Kidney tubule cell (primary cell): ENCODE measurements around the gene TGFBR2.

Source experiments
- DNase-seq: peaks from one replicate; pipeline ENCODE4 v3.0.0-alpha.2; 2018; ENCODE audit warnings: low spot score

The TGFBR2 gene

DNA sequence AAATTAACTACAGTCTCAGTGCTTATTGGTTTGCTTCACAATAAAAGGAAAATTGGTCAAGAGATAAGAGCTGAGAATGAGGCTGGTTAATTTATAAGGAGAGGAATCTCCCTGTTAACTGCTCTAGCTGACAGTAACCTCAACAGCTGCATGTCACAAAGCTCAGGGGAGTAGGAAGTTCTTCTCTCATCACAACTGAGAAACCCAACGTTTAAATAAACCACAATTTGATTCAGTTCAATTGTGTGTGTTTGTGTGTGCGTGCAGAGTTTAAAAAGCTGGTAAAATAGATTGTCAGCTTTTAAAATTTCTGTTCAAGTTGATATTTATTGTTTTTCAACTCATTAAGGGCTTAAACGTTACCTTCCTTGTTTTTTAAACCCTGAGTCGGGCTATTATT lies 3.5 kb upstream of the TGFBR2 start:
- no peak for DNase-seq

DNA sequence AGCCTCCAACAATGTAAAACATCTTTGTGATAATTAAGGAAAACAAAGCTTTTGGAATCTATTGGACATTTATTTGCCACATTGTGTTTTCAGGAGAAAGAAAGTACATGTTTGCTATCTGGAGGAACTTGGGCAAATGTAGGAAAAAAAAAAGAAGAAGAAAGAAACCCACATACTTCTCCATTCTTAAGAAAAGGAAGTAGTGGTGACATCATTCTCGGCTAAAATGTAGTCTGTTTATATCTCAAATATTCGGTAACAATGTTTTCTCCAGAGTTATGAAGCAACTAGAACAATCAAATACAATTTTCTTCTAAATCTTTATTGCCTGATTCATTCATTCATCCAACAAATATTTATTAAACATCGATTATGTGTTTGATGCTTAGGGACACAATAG lies 2.3 kb upstream of the TGFBR2 start:
- no peak for DNase-seq

DNA sequence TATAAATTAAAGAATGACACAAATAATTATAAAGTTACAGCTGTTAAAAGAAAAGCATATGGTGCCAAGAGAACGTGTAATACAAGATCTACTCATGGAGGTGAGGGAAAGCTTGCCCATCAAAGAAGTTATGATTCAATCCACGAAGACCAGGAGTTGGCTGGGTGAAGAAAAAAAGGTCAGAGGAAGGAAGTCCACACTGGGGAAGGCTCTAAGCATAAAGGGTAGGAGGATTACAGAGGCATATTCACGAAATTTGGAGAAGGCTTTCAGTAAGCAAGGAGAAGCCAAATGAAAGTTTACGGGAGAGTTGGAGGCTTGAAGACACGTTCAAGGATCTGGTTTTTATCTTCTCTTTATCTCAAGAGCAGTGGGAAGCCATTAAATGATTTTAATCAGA lies 1.8 kb upstream of the TGFBR2 start:
- no peak for DNase-seq

DNA sequence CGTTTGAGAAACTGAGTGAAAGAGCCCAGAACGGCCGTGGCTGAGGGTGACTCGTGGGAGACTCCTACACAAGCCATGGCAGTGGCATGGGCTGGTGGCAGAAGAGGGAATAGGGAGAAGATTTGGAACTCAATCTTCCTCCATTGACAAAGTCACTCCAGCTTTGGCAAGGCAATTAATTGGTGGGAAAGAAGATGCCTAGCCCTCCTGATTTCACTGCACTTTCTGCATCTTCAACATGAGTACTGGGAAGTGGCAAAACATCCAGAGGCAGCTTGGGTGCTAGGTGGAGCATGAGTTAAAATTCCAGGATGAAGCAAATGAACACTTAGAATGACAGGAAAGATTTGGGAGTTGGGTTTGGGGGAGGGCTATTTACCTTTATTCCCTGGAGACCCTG lies 1.4 kb upstream of the TGFBR2 start:
- no peak for DNase-seq

DNA sequence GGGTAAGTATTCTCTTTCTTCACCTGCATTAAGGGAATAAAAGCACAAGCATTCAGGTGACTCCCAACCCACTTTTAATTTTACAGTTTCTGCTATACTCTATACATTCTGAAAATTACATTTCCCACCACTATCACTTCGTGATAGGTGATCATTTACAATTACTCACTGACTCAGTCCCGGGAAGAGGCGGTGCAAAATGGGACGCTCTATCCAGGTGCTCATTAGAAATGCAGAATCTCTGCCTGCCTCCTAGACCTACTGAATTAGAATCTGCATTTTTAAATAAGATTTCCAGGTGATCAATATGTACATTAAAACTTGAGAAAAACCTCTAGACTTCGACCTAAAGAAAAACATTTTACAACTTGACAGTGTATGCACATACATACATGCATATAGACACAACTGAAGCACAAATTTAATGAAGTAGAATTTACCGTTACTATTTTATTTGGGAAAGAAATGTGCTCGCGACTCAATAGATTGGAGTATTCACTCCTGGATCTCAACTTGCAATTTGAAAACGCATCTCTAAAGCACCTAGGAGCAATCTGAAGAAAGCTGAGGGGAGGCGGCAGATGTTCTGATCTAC lies 598 bp upstream of the TGFBR2 start:
- DNase-seq, result peak; percentile 56

DNA sequence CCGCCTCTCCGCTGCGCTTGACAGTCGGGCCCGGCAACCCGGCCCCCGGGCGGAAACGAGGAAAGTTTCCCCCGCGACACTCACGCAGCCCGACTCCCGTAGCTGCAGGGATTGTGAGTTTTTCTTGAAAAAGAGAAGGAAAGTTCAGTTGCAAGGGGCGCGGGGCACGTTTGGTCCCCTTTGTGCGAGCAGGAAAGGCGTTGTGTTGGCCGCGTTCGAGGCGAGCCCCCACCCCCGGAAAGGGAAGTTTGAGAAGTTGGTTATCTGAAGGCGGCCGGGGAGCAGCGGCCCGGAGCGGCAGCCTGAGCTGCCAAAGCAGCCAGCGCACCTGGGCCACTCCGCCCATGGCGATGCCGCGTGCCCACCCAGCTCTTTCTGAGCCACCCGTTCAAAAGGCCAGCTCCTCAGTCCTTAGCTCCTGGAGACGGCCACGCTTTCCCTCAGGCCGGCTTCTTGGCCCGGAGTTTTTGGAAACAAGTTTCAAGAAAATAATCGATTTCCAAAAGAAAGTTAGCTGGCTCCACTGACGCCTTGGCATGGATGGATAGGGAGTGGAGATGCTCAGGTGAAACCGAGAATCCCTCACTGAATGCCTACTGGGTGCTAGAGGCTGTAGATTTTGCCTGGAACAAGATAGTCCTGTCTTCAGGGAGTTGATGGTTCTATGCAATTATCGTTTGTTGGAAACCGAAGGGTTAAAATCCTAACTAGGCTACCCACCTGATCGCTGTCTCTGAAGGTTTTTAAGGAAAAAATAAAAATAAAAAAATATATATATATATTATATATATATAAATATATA lies 832 bp downstream of the TGFBR2 start:
- peak; percentile 68 for DNase-seq

DNA sequence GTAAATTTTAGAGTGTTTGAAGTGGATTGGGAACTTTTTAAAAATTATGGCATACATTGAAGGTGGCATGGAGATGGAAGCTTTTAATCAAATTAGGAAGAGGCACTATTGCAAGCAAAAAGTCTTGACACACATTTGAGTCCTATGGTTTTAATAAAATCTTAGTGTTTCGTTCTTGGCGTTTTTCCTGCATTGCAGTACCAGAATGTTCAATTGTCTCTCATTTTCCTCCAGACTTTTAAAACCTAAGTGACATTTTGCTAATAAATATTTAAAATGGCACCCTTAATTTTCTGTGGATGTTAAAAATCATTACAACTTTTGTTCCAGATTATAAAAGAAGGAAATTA lies 2.2 kb downstream of the TGFBR2 start:
- DNase-seq, result no peak

DNA sequence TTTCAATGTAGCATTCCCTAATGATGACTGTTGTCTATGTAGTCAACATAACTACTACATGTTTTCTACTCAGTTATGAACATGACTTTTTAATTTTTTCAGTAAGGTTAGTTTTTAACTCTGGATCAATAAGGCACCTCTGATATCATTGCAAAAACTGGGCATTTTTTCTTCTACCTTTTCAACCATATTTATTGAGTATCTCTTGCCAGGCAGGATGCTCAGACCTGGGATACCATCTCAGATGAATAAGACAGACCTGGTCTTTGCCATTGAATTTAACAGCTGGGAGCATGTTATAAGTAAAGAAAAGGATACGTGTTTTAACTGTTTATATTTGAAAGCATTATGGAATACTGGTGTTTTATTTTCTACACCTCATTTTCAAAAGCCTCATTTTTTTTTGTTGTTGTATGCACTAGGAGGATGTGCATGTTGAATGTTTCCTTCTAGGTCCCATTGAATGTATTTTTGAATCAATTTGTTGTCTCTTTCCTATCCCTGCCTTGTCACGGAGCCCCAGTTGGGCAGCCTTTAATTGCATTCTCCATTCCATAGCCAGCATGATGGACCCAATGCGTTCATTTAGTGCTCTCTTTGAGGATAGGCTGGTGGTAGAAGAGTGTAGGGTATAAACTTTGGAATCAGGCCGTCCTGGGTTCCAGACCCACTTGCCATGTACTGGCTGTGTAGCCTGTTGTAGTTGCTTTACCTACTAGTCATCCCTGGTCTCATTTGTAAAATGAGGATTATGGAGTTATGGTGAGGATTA lies 3.7 kb downstream of the TGFBR2 start:
- no peak for DNase-seq

DNA sequence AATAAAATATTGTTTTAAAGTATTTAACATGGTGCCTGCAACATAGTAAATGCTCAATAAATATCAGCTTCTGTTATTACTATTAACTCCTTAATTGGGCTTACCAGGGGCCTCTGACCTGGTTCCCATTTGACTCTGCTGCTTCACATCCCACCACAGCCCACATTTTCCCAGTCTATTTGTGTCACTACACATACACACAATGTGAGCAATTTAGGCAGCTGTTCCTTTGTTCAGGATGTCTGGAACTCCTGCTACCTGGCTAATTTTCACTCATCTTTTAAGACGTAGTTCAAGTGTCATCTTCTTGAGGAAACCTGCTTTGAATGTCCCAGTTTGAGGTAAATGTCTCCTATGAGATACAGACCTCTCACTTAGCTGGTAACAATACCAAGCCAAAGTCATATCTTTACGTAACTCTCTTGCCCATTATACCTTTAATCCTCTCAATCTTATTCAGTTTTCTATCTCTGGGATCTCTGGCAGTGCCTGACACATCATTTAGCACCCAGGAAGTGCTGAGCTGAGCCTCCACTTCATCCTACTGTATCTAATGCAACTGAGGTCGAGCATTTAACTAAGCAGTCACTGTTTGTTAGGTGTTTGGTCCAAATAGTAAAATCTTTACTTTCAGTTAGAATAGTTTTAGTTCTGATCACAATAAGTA lies 4.4 kb downstream of the TGFBR2 start:
- DNase-seq, result no peak

DNA sequence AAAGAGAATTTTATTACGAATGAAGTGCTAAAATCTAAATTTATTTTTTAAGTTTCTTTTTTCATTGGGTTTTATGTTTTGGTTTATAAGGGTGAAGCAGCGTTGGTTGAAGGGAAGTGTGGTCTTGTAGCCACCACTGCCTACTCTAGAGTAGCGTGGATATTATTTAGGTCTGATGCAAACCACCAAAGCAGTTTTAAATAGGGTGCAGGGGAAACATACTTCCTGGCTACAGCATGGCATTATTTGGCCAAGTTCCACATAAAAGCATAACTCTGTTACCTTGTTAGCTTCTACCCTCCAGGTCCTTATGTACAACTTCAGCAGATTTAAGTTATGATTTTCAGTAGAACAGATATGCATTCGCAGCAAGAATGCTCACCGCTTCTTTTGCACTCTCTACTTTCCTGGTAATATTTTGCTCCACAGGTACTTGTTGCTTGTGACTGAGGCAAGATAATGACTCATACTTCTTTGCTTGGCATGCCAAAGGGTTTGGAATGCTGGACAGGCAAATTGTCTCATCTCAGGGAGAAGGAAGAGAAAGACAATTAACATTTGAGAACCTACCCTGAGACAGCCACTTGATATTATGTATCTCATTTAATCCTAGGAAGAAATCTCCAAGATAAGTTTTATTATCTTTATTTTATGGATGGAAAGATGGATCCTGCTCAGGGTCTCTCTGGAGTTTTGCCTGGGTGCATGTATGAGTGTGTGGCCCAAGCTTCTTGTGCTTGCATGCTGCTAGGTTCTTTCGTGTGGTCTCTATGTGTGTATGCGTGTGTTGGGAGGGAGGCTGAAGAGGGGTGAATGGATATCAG lies 5.4 kb downstream of the TGFBR2 start:
- peak; percentile 91 for DNase-seq

DNA sequence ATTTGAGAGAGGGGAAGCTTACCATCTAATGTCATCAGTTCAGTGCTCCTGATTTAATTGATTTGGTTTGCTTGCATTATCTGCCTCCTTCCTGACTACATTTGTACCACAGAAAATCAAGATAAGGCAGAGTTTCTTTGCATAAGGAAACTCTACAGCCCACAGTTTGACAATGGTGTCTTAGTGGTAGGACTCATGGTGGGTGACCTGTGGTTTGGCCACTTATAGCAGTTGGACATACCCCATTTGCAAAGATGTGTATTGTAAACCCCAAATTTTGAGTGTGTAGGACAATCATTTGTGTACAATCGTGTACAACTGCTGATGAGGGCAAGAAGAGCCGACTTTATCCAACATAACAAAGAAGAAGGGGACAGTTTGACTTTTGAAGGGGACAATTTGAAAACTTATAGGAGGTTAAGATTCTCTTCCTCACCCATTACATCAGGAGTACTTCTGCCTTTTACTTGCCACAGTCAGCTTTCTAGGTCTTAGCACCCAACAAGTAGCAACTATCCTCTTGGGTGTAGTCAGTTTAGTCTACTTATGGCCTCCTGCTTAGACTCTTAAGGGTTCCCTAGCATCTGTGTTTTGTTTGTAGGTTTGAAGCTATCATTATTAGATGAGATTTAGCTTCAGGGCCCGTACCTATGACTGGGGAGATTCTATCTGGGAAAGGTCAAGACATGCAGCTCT lies 6.2 kb downstream of the TGFBR2 start:
- DNase-seq, result no peak

DNA sequence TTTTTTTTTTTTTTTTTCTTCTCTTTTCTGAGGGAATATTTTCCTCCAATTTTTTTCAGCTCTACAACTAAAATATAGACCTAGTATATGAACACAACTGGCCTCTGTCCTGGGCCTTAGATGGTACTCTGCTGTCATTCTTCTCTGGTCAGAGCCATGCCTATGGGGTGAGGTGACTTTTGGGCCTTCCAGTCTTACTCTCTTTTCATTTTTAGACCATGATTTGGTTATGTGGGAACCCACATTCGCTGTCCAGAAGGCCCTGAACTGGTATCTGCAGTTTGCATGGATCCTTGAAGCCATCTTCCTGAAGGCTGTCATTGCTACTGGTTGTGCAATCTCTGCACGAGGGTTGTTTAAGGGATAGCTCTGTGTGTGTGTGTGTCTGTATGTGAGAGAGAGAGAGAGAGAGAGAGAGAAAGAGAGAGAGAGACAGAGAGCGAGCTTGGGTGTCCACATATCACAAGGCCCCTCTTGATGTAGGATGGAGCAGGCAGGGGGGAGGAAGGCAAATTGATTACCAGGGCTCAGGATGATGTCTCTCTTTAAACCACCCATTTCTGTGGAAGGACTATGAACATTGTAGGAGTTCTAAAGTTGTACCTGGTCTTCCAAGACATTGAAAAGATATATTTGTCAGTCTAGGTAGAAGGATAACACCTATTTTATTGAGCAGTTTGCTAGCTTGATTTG lies 6.9 kb downstream of the TGFBR2 start:
- no peak for DNase-seq

DNA sequence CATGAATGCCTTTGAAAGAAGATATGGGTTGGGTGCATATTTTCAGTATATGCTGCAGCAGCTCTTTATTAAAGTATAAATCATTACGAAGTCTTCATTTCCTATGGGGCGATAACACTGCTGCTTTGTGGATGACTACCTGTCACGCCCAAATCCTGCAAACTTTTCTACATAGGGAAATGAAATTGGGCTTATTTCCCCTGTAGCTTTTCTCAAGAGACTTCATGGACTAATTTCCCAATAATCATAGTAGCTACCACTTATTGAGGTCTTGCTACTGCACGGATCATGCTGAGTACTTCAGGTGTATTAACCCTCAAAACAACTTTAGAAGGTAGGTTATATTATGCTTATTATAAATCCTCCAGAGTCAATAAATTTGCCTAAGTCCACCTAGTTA lies 8.0 kb downstream of the TGFBR2 start:
- no peak for DNase-seq

DNA sequence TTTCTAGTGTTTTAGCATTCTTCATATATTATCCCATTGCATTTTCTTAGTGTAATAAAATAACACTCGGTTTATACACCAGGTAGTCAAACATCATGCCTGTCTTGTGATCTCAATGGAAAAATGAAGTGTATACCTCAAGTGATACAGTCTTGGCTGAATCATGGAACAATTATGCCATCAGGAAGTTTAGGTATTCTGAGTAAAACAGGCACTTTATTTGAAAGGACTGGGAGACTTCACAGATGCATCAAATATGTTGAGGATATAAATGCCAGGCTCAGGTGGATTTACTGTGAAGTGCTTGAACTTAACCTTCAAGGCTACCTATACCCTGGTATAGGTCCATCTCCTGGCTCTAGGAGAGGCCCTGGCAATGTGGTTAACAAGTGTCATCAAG lies 8.5 kb downstream of the TGFBR2 start:
- peak; percentile 71 for DNase-seq

DNA sequence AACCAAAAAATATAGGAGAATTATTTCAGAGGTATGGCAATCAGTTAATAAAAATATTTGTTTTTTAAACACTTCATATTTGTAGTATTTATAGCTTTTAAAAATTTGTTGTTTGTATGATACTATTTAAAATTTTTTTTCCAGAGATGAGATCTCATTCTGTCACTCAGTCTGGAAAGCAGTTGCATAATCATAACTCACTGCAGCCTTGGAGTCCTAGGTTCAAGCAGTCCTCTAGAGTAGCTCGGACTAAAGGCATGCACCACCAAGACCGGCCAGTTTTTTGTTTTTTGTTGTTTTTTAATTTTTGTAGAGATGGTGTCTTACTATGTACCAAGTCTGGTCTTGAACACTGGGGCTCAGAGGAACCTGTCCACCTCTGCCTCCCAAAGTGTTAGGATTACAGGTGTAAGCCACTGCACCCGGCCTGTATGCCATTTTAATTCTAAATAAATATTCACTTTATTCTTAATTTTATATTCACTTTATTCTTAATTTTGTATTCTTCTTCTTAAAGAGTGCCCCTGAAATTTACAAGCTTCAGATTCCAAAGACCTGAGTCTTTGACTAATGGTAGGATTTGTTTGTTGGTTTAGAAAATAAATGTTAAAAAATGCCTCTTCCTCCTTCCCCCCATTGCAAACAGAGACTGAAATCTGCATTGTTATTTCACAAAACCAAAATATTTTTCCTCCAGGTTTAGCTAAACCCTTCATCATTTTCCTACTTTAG lies 9.4 kb downstream of the TGFBR2 start:
- DNase-seq, result no peak

DNA sequence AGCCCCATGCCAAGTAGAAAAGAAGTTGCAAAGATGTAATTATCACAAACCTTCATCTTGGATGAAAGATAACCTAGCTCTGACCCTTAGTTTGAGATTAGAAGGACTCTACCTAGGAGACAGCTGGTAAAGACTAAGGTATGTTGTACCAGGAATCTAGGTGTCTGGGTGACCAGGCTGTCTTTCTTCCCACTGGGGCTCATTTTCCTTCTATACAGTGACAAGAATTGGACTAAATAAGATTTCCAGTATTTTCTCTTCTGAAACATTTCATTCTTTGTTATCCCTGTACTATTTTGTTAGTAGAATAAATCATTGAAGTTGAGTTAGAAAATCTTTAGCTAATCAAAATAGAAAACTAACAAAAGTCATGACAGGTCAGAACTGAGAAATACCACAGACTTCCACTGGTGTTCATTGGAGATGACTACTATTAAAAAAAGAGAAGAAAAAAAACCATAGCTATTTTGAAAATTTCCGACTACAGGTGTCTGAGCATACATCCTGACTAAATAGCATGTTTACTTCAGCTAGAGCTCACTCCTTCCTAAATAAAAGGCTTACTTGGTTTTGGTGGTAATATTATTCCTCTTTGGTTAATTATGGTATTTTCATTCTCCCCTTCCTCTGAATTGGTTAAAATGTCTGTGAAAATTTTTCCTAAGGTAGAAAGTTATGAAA lies 10.1 kb downstream of the TGFBR2 start:
- no peak for DNase-seq

DNA sequence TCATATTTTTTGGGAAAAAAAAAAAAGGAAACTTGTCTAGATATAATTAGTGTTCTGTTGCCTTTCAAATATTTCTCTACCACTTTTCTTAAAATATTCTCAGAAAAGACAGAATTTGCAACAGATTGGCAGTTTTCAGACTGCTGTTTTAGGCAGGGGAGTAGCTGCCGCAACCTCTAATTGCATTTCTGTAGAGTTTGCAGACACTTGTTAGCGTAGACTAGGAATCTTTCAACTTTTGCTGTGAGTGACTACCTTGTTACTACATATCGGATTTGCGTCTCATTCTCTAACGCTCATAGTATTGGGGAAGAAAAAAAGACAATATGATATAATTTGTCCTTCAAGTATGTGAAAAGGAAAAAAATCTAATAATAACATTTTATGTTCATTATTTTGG lies 10.7 kb downstream of the TGFBR2 start:
- DNase-seq, result no peak

DNA sequence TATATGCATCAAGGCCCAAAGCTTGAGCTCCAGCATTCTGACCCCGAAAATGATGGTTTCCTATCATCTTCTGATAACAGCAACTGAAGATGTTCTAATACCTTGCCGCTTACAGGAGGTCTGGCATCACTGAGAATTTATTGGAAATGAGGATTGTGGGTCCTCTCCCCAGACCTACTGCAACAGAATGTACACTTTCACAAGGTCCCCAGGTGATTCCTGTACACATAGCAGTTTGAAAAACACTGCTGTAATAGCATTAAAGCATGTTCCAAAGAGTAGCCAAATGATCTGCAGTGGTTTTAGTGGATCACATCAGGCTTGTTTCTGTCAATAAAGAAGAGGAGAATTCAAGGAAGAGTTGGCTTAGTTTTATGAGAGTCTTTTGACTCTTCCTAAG lies 11.3 kb downstream of the TGFBR2 start:
- no peak for DNase-seq

DNA sequence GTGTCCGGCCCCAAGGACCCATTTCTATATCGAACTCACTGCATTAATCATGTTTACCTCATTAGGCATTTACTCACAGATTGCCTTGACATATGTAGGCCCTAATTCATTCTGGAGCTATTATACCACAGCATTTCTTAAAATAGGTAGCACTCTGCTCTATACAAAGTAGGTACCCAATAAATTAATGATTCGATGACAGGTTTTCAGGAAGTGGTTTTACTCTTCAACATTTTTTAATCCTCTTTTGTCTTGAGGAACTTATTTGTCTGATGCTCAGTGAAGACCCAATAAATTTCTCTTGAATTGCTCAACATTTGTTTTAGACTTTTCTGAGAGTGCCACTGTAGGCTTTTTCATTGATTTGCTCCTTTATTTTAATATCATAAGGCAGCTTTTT lies 12.1 kb downstream of the TGFBR2 start:
- DNase-seq, result no peak
